Measurements from ENCODE around the gene BSPRY.
"Not testable (repeated sequence)": the region's sequence is repeated elsewhere in the genome, so short reads cannot be mapped to it uniquely, and the experiment has no call there.

The BSPRY gene

GRCh38 chr9:113341712-113342410, 7.5 kb upstream of the BSPRY start:
- DNase-seq = peak; percentile 18

- no peak for DNase-seq
Measured at GRCh38 chr9:113343732-113344231, 5.6 kb upstream of the BSPRY start.

- no peak for DNase-seq
Measured at GRCh38 chr9:113345190-113345589, 4.2 kb upstream of the BSPRY start.

GRCh38 chr9:113345671-113346070, 3.7 kb upstream of the BSPRY start:
- no peak for DNase-seq

GRCh38 chr9:113348437-113348836, 904 bp upstream of the BSPRY start:
- no peak for DNase-seq

GRCh38 chr9:113349066-113349444, 286 bp upstream of the BSPRY start:
- no peak for DNase-seq

GRCh38 chr9:113350107-113350661, 843 bp downstream of the BSPRY start:
- no peak for DNase-seq

GRCh38 chr9:113350937-113351336, 1.6 kb downstream of the BSPRY start:
- DNase-seq = peak; percentile 26

GRCh38 chr9:113352006-113352405, 2.7 kb downstream of the BSPRY start:
- no peak for DNase-seq

GRCh38 chr9:113352411-113352810, 3.1 kb downstream of the BSPRY start:
- DNase-seq = no peak

- DNase-seq = no peak
Measured at GRCh38 chr9:113355040-113355596, 5.8 kb downstream of the BSPRY start.

GRCh38 chr9:113356686-113357292, 7.4 kb downstream of the BSPRY start:
- no peak for DNase-seq

- no peak for DNase-seq
Measured at GRCh38 chr9:113359385-113359784, 10.0 kb downstream of the BSPRY start.

GRCh38 chr9:113360242-113360842, 11.0 kb downstream of the BSPRY start:
- no peak for DNase-seq

GRCh38 chr9:113361304-113362018, 12.1 kb downstream of the BSPRY start:
- no peak for DNase-seq

GRCh38 chr9:113363336-113363735, 14.0 kb downstream of the BSPRY start:
- DNase-seq = no peak

GRCh38 chr9:113364951-113365350, 15.6 kb downstream of the BSPRY start:
- DNase-seq = no peak

GRCh38 chr9:113365652-113366051, 16.3 kb downstream of the BSPRY start:
- DNase-seq = not testable (repeated sequence)

- no peak for DNase-seq
Measured at GRCh38 chr9:113368348-113368981, 19.1 kb downstream of the BSPRY start.

GRCh38 chr9:113368982-113369854, 19.9 kb downstream of the BSPRY start:
- DNase-seq = no peak

- no peak for DNase-seq
Measured at GRCh38 chr9:113369855-113370140, 20.5 kb downstream of the BSPRY start.

Data from CD4-positive, alpha-beta T cell treated with Interleukin-4 for 4 hours (primary cell).